HG02623 (cell line): Measurements from ENCODE around the gene TMEM178B.

Experiments
- ATAC-seq: cut with Tn5 transposase; IDR thresholded peaks from one replicate; pipeline ENCODE4 v1.9.1; 2021; ENCODE audit warnings: moderate library complexity; ENCODE audit not compliant: unreplicated experiment

The TMEM178B gene

GRCh38 chr7:141257597-141257996 is 183.7 kb downstream of the TMEM178B start:
- no peak for ATAC-seq

DNA sequence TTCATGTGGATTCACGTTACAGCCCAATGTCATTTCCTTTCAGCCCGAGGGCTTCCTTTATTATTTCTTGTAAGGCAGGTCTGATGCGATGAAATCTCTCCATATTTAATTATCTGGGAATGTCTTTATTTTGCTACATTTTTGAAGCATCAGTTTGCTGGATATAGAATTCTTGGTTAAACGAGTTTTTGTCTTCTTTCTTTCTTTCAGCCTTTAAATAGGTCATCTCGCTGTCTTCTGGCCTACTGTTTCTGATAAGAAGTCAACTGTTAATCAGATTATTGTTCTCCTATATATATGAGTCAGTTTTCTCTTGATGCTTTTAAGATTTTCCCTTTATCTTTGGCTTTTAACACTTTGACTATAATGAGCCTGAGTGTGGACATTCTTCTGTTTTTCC is 184.7 kb downstream of the TMEM178B start:
- ATAC-seq: no peak

- no peak for ATAC-seq
These were observed 188.5 kb downstream of the TMEM178B start for GRCh38 chr7:141262101-141263090.

DNA sequence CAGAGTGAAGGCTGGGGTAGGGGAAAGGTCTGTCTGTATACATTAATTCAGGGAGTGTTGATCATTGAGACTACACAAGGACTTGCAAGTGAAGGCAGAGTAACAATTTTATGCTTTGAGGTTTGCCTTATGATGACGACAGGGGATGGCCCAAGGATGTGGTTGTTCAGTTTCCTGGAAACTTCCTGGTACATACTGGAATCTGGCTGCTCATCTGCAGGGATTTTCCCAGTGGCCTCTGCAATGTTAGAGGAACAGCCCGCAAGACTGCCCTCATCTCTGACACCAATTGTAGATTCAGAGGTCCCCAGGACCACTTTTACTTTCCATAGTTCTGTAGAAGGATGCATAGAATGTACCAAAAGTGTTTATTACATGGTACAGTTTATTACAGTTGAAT is 189.6 kb downstream of the TMEM178B start:
- ATAC-seq: no peak

DNA sequence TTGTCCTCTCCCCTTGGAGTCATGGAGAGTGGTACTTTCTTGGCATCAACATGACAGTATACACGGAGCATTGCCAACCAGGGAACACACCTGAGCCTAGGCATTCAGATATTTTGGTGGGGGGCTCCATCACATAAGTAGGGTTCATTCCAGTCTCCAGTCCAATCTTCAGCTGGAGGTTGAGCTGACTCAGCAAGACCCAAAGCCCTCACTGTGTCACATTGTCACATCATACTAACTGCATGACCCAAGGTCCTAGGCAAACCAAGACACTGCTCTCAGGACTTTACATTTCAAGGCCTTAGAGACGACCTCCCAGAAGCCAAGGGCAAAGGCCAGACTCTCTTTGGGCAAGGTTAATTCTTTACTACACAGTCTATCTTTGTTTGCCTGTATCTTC is 190.1 kb downstream of the TMEM178B start:
- no peak for ATAC-seq

- no peak for ATAC-seq
These were observed 190.6 kb downstream of the TMEM178B start for GRCh38 chr7:141264511-141264910.

DNA sequence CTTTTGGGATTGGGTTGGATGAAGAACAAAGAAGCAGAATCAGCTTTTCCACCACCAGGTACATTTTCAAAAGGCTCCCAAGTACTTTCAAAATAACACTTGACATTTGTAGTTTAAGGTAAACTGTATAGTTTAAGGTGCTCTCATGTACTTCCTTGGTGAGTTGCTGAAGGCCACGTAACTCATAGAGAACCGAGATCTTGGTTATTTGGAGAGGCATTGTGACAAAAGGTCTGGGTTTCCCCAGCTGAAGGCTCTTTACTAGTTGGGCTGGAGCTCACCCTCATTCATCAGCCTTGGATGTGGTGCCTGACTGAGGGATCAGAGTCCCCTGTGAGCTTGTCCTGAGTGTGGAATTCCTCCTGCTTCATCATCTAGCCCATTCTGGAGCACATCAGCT is 191.8 kb downstream of the TMEM178B start:
- no peak for ATAC-seq

GRCh38 chr7:141268614-141269013 is 194.8 kb downstream of the TMEM178B start:
- no peak for ATAC-seq

GRCh38 chr7:141271451-141271850 is 197.6 kb downstream of the TMEM178B start:
- no peak for ATAC-seq

DNA sequence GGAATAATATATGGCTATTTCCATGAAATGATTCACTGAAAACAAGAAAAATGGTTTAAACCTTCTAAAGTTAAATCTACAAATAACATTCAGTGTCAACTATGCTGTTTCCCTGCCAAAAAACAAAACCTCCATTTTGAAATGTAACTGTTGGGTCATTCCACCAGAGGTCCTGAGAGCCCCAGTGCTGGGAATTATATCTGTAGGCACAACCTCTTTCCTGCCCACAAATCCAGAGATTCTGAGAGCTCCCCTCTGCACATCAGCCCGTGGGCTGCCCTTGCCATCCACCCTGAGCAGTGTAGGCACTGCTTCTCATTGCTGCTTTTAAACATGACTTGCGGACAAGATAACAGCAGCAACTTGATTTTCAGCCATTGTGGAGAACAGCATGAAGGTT is 198.6 kb downstream of the TMEM178B start:
- ATAC-seq: no peak

DNA sequence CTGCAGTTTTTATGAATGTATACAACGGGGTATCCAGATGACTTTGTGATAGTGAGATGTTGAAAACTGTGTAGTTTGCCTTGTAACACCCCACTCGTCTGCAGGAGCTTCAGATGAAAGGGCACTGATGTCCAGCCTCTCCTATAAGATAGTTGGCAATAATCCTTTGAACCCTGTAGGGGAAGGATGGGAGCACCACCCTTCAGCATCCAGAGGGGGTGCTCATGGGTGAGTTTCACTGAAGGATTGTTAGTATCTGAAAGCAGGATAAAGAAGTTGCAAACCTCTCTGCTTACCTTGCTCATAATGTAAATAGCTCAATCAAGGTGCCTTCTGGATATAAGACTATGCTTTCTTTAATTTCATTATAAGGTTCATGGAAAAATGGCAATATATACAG is 201.5 kb downstream of the TMEM178B start:
- ATAC-seq: no peak

DNA sequence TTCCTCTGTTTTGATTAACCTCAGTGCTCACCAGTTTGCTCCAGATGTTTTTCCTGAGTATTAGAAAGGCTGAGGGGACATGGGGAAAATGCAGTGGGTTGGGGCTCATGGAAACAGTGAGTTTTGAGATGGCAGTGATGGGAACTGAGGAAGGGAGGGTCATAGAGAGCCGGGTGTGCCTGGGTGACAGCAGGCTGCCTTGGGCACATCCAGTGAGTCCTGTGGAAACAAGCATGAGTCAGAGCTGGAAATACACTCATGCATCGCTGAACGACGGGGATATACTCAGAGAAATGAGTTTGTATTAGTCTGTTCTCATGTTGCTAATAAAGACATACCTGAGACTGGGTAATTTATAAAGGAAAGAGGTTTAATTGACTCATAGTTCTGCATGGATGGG is 202.2 kb downstream of the TMEM178B start:
- ATAC-seq: no peak

- no peak for ATAC-seq
These were observed 206.2 kb downstream of the TMEM178B start for GRCh38 chr7:141280100-141280499.

DNA sequence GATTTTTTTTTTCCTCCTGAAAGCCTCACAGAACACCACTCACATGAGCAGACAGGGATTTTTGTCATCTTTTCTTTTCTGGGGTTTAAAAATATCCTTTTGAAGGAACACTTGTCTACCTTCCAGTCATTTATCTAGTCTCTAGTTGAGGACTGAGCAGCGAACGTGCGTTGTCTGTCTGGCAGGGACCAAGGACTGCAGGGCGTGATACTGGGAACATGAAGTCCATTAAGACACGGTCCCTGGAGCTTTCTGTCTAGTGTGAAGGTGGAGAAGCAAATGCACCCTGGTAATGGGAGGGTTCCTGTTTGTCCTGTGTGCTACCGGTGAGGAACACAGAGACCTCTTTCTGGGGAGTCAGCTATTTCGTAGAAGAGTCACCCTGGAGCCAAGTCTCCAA is 207.4 kb downstream of the TMEM178B start:
- ATAC-seq: no peak

- ATAC-seq: no peak
These were observed 212.7 kb downstream of the TMEM178B start for GRCh38 chr7:141286522-141286921.

GRCh38 chr7:141287936-141288335 is 214.1 kb downstream of the TMEM178B start:
- no peak for ATAC-seq

- no peak for ATAC-seq
These were observed 214.8 kb downstream of the TMEM178B start for GRCh38 chr7:141288626-141289025.

DNA sequence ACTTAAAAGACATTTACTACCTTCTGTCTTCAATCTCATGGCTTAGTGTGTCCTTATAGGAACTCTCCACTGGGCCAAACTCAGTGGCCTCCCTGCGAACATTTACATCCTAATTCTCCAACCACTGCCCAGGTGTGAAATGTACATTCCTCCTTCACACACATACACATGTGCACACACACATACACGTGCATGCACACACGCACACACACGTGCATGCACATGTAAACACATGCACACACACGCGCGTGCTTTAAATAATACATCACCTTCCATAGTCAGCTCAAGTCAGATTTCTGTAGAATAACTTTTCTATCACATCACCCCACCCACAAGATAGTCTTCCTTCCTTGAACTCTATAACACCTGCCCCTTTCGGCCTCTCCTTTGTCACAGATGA is 216.5 kb downstream of the TMEM178B start:
- no peak for ATAC-seq

DNA sequence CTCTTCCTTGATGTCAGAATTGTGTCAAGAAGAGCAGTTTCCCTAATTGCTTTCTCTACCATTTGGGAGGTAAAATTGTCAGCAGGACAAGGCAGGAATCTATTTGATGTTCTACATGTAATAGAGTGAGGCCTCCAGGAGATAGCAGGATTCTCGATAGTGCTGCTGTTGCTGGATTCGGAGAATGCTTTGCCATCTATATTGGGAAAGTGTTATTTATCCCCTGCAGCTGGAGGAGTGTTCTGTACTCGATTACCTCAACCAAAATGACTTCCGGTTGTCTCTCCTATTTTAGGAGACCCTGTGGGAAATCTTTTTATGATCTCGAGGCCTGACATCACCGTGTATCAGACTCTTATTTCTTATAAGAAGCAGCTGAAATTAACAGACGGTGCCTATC is 217.1 kb downstream of the TMEM178B start:
- ATAC-seq: no peak

GRCh38 chr7:141291541-141291940 is 217.7 kb downstream of the TMEM178B start:
- ATAC-seq: no peak

- ATAC-seq: no peak
These were observed 220.4 kb downstream of the TMEM178B start for GRCh38 chr7:141294143-141294829.

GRCh38 chr7:141295367-141295895 is 221.6 kb downstream of the TMEM178B start:
- ATAC-seq: no peak
